Muscle of leg (tissue), 11 donors: Measurements from ENCODE around the gene RNF31. TPM values are rescaled to one million over a fixed set of nuclear protein-coding genes. Genes with fewer than 3 reads are reported as not detected.
A peak's percentile ranks its signal among the peaks of the same experiment; 100 is the strongest.

Experiments used
- DNase-seq: peaks from one replicate; pipeline ENCODE4 v3.0.0; 2013
- H3K27ac ChIP-seq: one replicate; pipeline ENCODE4 v1.5.1; 2013; ENCODE audit warnings: mild to moderate bottlenecking, low read length, control low read depth
- H3K27me3 ChIP-seq: one replicate; pipeline ENCODE4 v1.6.1; 2013; ENCODE audit warnings: low read length; ENCODE audit not compliant: control insufficient read depth, insufficient read depth
- H3K36me3 ChIP-seq: one replicate; pipeline ENCODE4 v1.6.1; 2013; ENCODE audit warnings: low read length; ENCODE audit not compliant: control insufficient read depth, insufficient read depth
- H3K4me1 ChIP-seq: one replicate; pipeline ENCODE4 v1.6.1; 2013; ENCODE audit warnings: low read length; ENCODE audit not compliant: control insufficient read depth, insufficient read depth
- H3K4me3 ChIP-seq: one replicate; pipeline ENCODE4 v1.5.1; 2013; ENCODE audit warnings: low read length, control low read depth
- H3K9me3 ChIP-seq: replicated peaks from 2 replicates; pipeline ENCODE4 v1.6.1; 2013; ENCODE audit warnings: low read depth, low read length; ENCODE audit not compliant: control insufficient read depth
- WGBS: methylation state at CpG from one replicate; pipeline ENCODE4 v1.1.5; 2013; ENCODE audit warnings: missing lambda C conversion rate; ENCODE audit not compliant: insufficient coverage; 5-methylcytosine and 5-hydroxymethylcytosine counted together
- polyA plus RNA-seq, 8 donors: library from polyadenylated mRNA; unstranded; fragments of 120-200 nt; gene quantifications; one replicate each; pipeline versions ENCODE4 v1.2.1 to v1.2.3, GENCODE V29; 2013; ENCODE audit warnings: inconsistent platforms in 1 of 8, low replicate concordance in 1 of 8; ENCODE audit not compliant: insufficient read length in 8 of 8, insufficient read depth in 1 of 8
- total RNA-seq: library from RNA; stranded (reverse); fragments of 120-200 nt; gene quantifications from one replicate; pipeline ENCODE4 v1.2.4, GENCODE V29; 2013

The RNF31 gene
- total and polyA plus RNA-seq, 9 donors: 27.3 to 37.0 (median 36.1) TPM

DNA sequence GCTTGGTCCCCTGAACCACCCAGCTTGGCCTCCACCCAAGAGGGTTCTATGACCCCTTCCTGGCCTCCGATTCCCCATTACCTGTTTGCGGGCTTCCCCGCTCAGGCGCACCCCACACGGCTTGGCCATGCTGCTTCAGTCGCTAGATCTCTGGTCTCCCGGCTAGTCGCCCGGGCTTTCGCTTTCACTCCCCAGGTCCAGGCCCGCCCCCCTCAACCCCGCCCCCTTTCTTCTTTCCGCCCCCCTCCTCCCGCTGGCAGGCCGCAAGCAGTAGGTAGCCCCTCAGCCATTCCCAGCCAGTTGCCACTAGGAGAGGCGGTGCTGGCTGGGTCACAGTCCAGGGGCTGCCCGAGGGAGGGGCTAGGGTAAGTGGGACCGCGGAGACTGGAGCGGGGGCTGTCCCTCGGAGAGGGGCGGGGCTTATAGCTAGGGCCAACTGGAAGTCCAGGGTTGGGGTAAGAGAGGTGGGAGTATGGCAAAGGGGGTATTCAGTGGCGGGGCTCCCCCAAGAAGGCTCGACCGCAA lies 783 bp upstream of the RNF31 start, which contains the start of gene PSME2:
PSME2 (minus strand) TSS at position 158 of the 525 bp plus-strand sequence; CDS start at position 129, 29 bp downstream.
- Histone ChIP-seq H3K4me3 (peak within 1 kb of the TSS; percentile 63), H3K36me3 (peaks cover 57% of the 10 kb centered on the region), H3K27me3 (no peaks in the 10 kb centered on the region), H3K9me3 (no peaks in the 10 kb centered on the region), H3K4me1 (peaks cover 32% of the 10 kb centered on the region), H3K27ac (peak within 1 kb of the TSS; percentile 97)
- WGBS: 0% methylated on average over 16 of the region's 25 CpGs
- peak; percentile 98 for DNase-seq

- no peaks in the 10 kb centered on the region for H3K9me3 ChIP-seq
- DNase-seq: no peak
- WGBS: 7% methylated on average over 23 of the region's 29 CpGs
- peaks cover 25% of the 10 kb centered on the region for H3K4me1 ChIP-seq
- no peaks in the 10 kb centered on the region for H3K27me3 ChIP-seq
- peaks cover 68% of the 10 kb centered on the region for H3K36me3 ChIP-seq
- H3K27ac ChIP-seq: peak overlapping the region; percentile 57
- H3K4me3 ChIP-seq: peak overlapping the region; percentile 63
Observed at GRCh38 chr14:24147761-24148428, 597 bp downstream of the RNF31 start.

DNA sequence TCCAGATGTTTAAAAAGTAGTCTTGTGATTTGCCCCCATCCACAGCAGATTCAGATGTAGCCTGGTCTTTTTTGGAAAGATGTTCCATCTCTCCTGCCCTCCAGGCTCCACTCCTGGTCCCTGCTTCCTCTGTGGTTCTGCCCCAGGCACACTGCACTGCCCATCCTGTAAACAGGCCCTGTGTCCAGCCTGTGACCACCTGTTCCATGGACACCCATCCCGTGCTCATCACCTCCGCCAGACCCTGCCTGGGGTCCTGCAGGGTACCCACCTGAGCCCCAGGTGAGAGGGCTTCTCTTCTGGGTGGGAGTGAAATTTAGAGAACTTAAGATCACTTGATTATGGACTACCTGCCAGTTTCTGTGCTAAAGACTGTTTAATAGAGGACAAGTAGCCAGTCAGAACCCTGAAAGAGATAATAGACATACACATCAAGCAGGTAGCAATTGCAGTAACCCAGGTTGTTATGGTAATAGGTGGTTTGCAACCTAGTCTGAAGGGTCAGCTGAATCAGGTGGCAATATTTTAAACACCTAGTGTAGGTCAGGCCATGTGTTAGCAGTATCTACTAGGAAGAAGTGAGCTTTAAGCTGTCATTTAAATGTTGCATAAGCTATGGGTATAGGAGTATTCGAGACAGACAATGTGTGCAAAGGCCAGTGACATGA lies 2.1 kb downstream of the RNF31 start:
- DNase-seq: peak; percentile 1
- Histone ChIP-seq H3K9me3 (no peaks in the 10 kb centered on the region), H3K27me3 (no peaks in the 10 kb centered on the region), H3K36me3 (peaks cover 59% of the 10 kb centered on the region), H3K27ac (no peak overlapping the region), H3K4me1 (peaks cover 25% of the 10 kb centered on the region), H3K4me3 (no peak overlapping the region)
- 95% methylated on average over 3 of the region's 3 CpGs for WGBS

DNA sequence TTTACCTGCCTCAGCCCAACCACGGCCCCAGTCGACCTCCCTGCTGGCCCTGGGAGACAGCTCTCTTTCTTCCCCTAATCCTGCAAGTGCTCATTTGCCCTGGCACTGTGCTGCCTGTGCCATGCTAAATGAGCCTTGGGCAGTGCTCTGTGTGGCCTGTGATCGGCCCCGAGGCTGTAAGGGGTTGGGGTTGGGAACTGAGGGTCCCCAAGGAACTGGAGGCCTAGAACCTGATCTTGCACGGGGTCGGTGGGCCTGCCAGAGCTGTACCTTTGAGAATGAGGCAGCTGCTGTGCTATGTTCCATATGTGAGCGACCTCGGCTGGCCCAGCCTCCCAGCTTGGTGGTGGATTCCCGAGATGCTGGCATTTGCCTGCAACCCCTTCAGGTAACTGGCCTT lies 2.8 kb downstream of the RNF31 start:
- WGBS: 92% methylated on average over 9 of the region's 9 CpGs
- DNase-seq: no peak

DNA sequence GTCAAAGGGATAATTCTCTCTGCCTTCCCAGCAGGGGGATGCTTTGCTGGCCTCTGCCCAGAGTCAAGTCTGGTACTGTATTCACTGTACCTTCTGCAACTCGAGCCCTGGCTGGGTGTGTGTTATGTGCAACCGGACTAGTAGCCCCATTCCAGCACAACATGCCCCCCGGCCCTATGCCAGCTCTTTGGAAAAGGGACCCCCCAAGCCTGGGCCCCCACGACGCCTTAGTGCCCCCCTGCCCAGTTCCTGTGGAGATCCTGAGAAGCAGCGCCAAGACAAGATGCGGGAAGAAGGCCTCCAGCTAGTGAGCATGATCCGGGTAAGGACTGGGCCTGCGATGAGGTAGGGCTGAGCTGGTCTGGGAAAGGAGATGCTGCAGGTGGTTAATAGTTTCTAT lies 3.3 kb downstream of the RNF31 start:
- no peak overlapping the region for H3K27ac ChIP-seq
- H3K36me3 ChIP-seq: peaks cover 60% of the 10 kb centered on the region
- H3K4me1 ChIP-seq: peaks cover 17% of the 10 kb centered on the region
- DNase-seq: no peak
- no peak overlapping the region for H3K4me3 ChIP-seq
- WGBS: 83% methylated on average over 7 of the region's 9 CpGs
- H3K9me3 ChIP-seq: no peaks in the 10 kb centered on the region
- H3K27me3 ChIP-seq: no peaks in the 10 kb centered on the region

More for the DNA sequence above, 2.8 kb downstream of the RNF31 start:
- peaks cover 60% of the 10 kb centered on the region for H3K36me3 ChIP-seq
- H3K27ac ChIP-seq: no peak overlapping the region
- H3K4me1 ChIP-seq: peaks cover 22% of the 10 kb centered on the region
- H3K9me3 ChIP-seq: no peaks in the 10 kb centered on the region
- no peak overlapping the region for H3K4me3 ChIP-seq
- H3K27me3 ChIP-seq: no peaks in the 10 kb centered on the region

GRCh38 chr14:24150993-24151392 lies 3.7 kb downstream of the RNF31 start:
- H3K27ac ChIP-seq: no peak overlapping the region
- no peak overlapping the region for H3K4me3 ChIP-seq
- DNase-seq: no peak
- no peaks in the 10 kb centered on the region for H3K27me3 ChIP-seq
- no peaks in the 10 kb centered on the region for H3K9me3 ChIP-seq
- H3K36me3 ChIP-seq: peaks cover 64% of the 10 kb centered on the region
- WGBS: 87% methylated on average over 7 of the region's 9 CpGs
- peaks cover 13% of the 10 kb centered on the region for H3K4me1 ChIP-seq

GRCh38 chr14:24151404-24152080 lies 4.2 kb downstream of the RNF31 start:
- peaks cover 68% of the 10 kb centered on the region for H3K36me3 ChIP-seq
- H3K27ac ChIP-seq: no peak overlapping the region
- H3K4me1 ChIP-seq: peaks cover 10% of the 10 kb centered on the region
- no peak overlapping the region for H3K4me3 ChIP-seq
- H3K27me3 ChIP-seq: no peaks in the 10 kb centered on the region
- no peak for DNase-seq
- H3K9me3 ChIP-seq: no peaks in the 10 kb centered on the region
- WGBS: 89% methylated on average over 8 of the region's 16 CpGs

DNA sequence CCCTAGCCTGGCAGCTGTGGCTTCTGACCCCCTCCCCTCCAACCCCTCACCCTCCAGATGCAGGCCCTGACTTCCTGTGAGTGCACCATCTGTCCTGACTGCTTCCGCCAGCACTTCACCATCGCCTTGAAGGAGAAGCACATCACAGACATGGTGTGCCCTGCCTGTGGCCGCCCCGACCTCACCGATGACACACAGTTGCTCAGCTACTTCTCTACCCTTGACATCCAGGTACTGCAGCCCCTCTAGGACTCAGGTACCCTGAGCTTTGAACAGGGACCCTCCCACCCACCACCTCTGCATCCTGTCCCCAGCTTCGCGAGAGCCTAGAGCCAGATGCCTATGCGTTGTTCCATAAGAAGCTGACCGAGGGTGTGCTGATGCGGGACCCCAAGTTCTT lies 7.8 kb downstream of the RNF31 start:
- Histone ChIP-seq H3K27ac (no peak overlapping the region), H3K36me3 (peaks cover 75% of the 10 kb centered on the region), H3K4me3 (no peak overlapping the region), H3K9me3 (no peaks in the 10 kb centered on the region), H3K27me3 (no peaks in the 10 kb centered on the region), H3K4me1 (peaks cover 1% of the 10 kb centered on the region)
- WGBS: 93% methylated on average over 8 of the region's 10 CpGs
- no peak for DNase-seq

GRCh38 chr14:24156840-24157239 lies 9.5 kb downstream of the RNF31 start:
- 90% methylated on average over 1 of the region's 1 CpG for WGBS
- H3K36me3 ChIP-seq: peaks cover 65% of the 10 kb centered on the region
- H3K4me1 ChIP-seq: peaks cover 10% of the 10 kb centered on the region
- no peak for DNase-seq
- H3K27me3 ChIP-seq: no peaks in the 10 kb centered on the region
- H3K9me3 ChIP-seq: no peaks in the 10 kb centered on the region
- H3K4me3 ChIP-seq: no peak overlapping the region
- H3K27ac ChIP-seq: no peak overlapping the region

- DNase-seq: no peak
- H3K9me3 ChIP-seq: no peaks in the 10 kb centered on the region
- 95% methylated on average over 11 of the region's 12 CpGs for WGBS
- H3K4me1 ChIP-seq: peaks cover 15% of the 10 kb centered on the region
- no peaks in the 10 kb centered on the region for H3K27me3 ChIP-seq
- no peak overlapping the region for H3K27ac ChIP-seq
- H3K4me3 ChIP-seq: no peak overlapping the region
- H3K36me3 ChIP-seq: peaks cover 65% of the 10 kb centered on the region
Observed at GRCh38 chr14:24157331-24157730, 10.0 kb downstream of the RNF31 start.
